Myocyte (in vitro differentiated cells): ENCODE data around the gene TMEM45B. TPM values are rescaled to one million over a fixed set of nuclear protein-coding genes. Genes with fewer than 3 reads are reported as not detected.

ENCODE experiments used
- DNase-seq: peaks from one replicate; pipeline ENCODE4 v3.0.0-alpha.2; 2012; ENCODE audit warnings: low read depth
- total RNA-seq: library from RNA; depleted of rRNA; stranded (reverse); fragments of >200 nt; gene quantifications from 2 replicates; pipeline ENCODE4 v1.2.3, GENCODE V29; 2014

TMEM45B gene
- total RNA-seq, 1 donor from 2014 or later = 0.19 TPM

- no peak for DNase-seq
These were observed 89.8 kb downstream of the TMEM45B start for GRCh38 chr11:129905402-129905801.

Other genes starting within 250 kb of the TMEM45B start
- gene NFRKB, start 79.7 kb downstream of the TMEM45B start, total RNA-seq = 20.6 and 25.1 TPM in 2 replicates
- gene PRDM10, start 187.0 kb downstream of the TMEM45B start, total RNA-seq = 7.0 and 8.1 TPM in 2 replicates